ENCODE results near the gene PRR5L.

Gene PRR5L

GRCh38 chr11:36295926-36296325 lies at the start of gene PRR5L:
TSS of gene PRR5L (plus strand) at chr11:36296288. CDS start at chr11:36401122, 104,834 bp downstream.
- DNase-seq = no peak

- DNase-seq = no peak
Observed at GRCh38 chr11:36247493-36247892, 48.6 kb upstream of the PRR5L start.

- no peak for DNase-seq
Observed at GRCh38 chr11:36248436-36248835, 47.7 kb upstream of the PRR5L start.

GRCh38 chr11:36249246-36249645 lies 46.8 kb upstream of the PRR5L start:
- DNase-seq = no peak

DNA sequence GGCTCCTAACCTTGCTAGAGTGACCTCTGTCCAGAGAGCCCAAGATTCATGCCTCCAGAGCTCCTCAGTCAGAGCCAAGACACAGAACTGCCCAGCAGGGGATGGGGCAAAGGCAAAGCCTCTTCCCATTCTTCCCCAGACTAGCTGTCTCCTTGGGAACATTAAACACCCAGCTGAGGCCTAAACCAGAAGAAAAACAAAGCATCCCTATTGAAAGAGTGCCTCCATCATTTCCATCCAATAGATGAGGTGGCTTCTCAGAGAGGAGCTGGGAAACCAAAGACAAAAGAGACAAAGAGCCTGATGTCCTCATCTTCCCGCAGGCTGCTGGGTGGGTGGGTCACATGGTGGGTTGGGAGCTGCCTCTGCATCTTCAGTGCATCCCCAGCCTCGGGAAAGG lies 44.3 kb upstream of the PRR5L start:
- DNase-seq = no peak

GRCh38 chr11:36253238-36253637 lies 42.9 kb upstream of the PRR5L start:
- no peak for DNase-seq

DNA sequence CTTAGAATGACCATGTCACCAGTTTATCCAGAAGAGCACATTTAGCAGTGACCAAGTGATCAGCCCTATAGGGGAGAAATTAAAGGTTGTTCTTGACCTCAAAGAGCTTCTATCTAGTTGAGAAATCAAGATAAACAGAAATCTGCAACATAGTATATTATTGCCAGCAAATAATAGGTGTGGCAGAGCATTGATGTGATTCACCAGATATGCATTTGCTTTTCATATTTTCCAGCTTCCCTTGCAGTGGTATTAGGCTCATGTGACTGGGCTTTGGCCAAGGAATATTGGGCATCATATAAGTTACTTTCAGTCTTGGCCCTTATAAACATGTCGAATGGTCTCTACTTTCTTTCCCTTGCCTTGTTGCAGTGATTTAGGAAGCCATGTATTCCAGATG lies 41.4 kb upstream of the PRR5L start:
- no peak for DNase-seq

DNA sequence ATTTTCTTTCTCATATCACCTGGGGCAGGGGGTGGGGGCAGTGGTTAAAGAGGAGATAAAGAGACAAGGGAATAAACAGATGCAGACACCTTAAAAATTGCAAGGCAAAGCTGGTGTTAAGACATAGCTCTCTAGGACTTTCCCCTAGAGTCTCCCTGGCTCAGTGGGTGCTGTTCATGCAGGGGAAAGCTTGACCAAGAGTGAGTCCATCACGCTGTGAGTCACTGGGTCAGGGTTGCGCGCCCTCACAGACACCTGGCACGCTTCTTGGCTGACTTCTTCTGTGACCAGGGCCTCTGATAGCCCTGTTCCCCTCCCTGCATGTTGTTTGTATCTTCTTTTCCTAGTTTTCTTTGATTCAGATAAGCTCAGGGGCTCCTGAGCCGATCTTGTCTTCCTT lies 38.7 kb upstream of the PRR5L start:
- DNase-seq = no peak

- DNase-seq = peak; percentile 38
Observed at GRCh38 chr11:36258730-36259360, 37.2 kb upstream of the PRR5L start.

- no peak for DNase-seq
Observed at GRCh38 chr11:36261094-36261493, 35.0 kb upstream of the PRR5L start.

GRCh38 chr11:36264011-36264972 lies 31.8 kb upstream of the PRR5L start:
- DNase-seq = no peak

DNA sequence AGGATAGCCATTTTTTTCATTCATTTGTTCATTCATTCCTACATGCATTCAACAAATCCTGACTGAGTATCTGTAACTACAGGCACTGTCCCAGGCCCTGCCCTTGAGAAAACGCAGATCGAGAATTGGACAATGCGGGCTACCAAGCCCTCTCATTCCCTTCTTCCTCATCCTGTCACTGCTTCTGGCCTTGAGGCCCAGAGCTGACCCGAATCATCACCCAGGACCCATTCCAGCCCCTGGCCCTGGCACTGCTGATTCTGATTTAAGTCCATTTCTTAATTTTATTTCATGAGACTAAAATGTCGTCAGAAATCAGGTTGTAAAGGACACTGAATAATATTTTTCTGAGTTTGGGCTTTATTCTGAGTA lies 31.1 kb upstream of the PRR5L start:
- DNase-seq = no peak

DNA sequence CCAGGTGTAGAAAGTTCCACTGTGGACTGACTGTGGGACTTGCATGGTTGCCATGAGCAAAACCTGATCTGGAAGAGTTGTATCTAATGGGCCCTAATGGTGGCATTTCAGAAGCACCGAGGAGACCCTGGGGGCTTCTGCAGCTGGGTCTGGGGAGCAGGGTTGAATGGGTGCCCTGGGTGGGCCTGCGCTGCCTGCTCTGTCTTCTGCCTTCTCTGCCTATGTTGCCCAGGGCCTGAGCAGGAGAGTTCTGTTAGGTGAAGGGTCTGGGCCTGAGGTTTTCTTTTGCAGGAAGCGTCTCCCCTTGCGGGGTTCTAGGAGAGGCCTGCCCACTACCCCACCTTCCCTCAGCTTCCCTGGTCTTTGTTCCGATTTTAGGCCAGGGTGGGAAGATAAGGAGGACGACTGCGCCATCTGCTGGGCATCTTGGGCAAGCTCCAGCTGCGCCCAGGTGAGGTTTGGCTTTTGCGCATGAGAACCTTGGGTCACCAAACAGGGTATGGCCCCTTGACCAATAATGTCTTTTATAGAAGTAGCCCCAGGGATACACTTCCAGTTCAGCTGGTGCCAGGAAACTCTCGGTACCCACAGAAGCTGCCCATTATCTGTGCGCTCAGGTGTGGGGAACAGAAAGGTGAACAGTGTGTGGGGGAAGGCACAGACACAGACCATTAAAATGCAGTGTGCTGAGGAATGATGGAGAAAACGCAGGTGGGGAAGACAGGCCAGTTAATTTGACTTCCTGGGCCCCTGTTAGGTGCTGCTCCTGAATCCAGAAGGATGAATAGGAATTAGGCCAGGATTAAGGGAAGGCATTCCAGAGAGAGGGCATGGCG lies 30.1 kb upstream of the PRR5L start:
- peak; percentile 63 for DNase-seq

GRCh38 chr11:36266767-36267166 lies 29.3 kb upstream of the PRR5L start:
- DNase-seq = no peak

GRCh38 chr11:36268337-36268985 lies 27.6 kb upstream of the PRR5L start:
- no peak for DNase-seq

GRCh38 chr11:36270701-36271100 lies 25.4 kb upstream of the PRR5L start:
- no peak for DNase-seq

GRCh38 chr11:36271794-36272407 lies 24.2 kb upstream of the PRR5L start:
- no peak for DNase-seq

- no peak for DNase-seq
Observed at GRCh38 chr11:36273110-36273509, 23.0 kb upstream of the PRR5L start.

DNA sequence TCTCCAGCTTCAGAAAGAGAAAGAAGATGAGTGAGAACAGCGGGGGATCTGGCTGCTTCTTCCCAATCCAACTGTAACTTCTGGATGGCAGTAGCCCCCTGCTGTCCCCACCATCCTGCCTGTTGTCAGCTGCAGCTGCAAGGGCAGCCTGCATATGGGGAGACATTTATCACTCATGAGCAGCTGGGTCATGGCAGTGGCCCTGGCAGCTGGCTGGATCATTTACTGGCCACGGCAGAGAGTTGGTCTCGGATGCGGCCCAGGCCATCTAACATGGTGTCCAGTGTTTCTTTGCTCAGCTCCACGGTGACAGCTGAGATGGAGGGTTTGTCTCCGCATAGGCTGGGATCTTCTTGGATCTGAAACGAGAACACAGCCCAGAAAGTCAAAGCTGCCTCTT lies 21.7 kb upstream of the PRR5L start:
- no peak for DNase-seq

GRCh38 chr11:36278531-36279282 lies 17.4 kb upstream of the PRR5L start:
- DNase-seq = no peak

DNA sequence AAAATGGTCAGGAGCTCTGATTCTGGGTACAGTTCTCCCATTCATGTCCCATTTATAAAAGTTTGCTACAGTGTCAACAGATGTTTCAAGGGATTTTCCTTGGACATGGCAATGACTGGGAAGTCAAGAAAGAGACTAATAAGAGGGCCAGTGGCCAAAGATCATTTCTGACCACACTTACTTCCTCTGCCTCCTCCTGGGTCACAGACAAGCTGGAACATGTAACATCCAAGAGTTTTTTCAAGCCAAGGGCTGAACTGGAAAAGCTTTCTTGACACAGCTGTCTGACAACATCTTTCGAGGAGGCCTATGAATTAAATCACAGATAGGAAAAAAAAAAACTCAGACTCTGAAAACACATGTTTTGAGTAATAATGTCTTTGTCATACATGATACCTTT lies 15.6 kb upstream of the PRR5L start:
- DNase-seq = no peak

DNA sequence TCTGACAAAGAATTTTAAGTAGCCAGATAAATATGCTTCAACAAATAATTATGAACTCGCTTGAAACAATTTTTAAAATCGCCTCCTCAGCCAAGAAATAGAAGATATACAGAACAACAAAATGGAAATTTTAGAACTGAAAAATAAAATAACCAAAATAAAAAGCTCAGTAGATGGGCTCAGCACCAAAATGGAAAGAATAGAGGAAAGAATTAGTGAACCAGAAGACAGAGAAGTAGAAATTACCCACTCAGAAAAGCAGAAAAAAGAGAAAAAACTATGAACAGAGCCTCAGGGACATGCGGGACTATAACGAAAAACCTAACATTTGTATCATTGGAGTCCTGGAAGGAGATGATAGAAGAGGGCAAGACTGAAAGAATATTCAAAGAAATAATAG lies 14.2 kb upstream of the PRR5L start:
- no peak for DNase-seq

Measured in activated CD4-positive, alpha-beta T cell treated with anti-CD3 and anti-CD28 coated beads, Interleukin-2, Interleukin-6, amounts not matched to agents 100 ng/mL and 50 ng/mL, durations not matched to agents 16 hours and 8 hours (primary cell).